K562 (cell line): ENCODE results near the gene ECHDC3. TPM values are rescaled to one million over a fixed set of nuclear protein-coding genes. Genes with fewer than 3 reads are reported as not detected.

Experiments
- KDM5B ChIP-seq: fragments of 200-600 bp; sonication (generic); IDR thresholded peaks from 2 replicates; pipeline ENCODE4 v1.6.1; 2012; ENCODE audit warnings: low read depth, mild to moderate bottlenecking, moderate library complexity, low read length, control low read depth, inconsistent platforms; ENCODE audit not compliant: insufficient replicate concordance
- MAZ ChIP-seq, 2 experiments: fragments of 450-650 bp in 1 of 2; sonication (generic) in 1 of 2; formaldehyde crosslinking; IDR thresholded peaks in 1 of 2; conservative IDR thresholded peaks in 1 of 2; 2 replicates each; pipeline versions ENCODE4 v1.4.0 to v1.5.0; 2020; ENCODE audit warnings: mild to moderate bottlenecking in 1 of 2, missing genetic modification reagents in 1 of 2
- YY1 ChIP-seq, 3 experiments: IDR thresholded peaks; 2 replicates each; pipeline ENCODE4 v1.6.1; 2011; ENCODE audit warnings: low read length in 2 of 3, mild to moderate bottlenecking in 2 of 3, moderate library complexity in 2 of 3, borderline replicate concordance in 1 of 3, control low read depth in 1 of 3, low read depth in 1 of 3; ENCODE audit not compliant: insufficient read depth in 3 of 3, insufficient replicate concordance in 2 of 3, control insufficient read depth in 1 of 3, insufficient read length in 1 of 3; ENCODE audit errors: extremely low read depth in 1 of 3
- polyA plus RNA-seq, 8 experiments: library from polyadenylated mRNA; depleted of rRNA in 4 of 8; stranded (reverse) in 5 of 8; unstranded in 3 of 8; fragments of >200 nt; fragmentation: Nextera tagmentation in 2 of 8; fragmentation: Illumina TruSeq in 1 of 8; extraction: Ambion mirVana in 2 of 8; extraction: Trizol in 1 of 8; gene quantifications; 2 replicates each; pipeline versions ENCODE4 v1.2.1 to v1.2.3, GENCODE V29; 2011 to 2014; ENCODE audit warnings: inconsistent platforms in 1 of 8, missing spikeins in 1 of 8
- total RNA-seq, 7 experiments: library from RNA; depleted of rRNA in 6 of 7; stranded (reverse); fragments of >200 nt in 6 of 7; fragmentation: Illumina TruSeq in 2 of 7; extraction: Trizol in 2 of 7; gene quantifications; 2 replicates each; pipeline versions ENCODE4 v1.2.1 to v1.2.3, GENCODE V29; 2011 to 2021; ENCODE audit warnings: low replicate concordance in 1 of 7
- TF ChIP-seq, protein P1 (sequence below): sonication (generic); formaldehyde crosslinking; IDR thresholded peaks from 2 replicates; pipeline ENCODE4 v1.8.0; 2023; ENCODE audit warnings: missing genetic modification reagents, mild to moderate bottlenecking, borderline replicate concordance

Gene ECHDC3
- total and polyA plus RNA-seq, 9 of the 15 experiments (the other 6 are each of a cell fraction or from before 2014, with no cell fraction given), result 0.53 to 21.9 (median 15.7) TPM

DNA sequence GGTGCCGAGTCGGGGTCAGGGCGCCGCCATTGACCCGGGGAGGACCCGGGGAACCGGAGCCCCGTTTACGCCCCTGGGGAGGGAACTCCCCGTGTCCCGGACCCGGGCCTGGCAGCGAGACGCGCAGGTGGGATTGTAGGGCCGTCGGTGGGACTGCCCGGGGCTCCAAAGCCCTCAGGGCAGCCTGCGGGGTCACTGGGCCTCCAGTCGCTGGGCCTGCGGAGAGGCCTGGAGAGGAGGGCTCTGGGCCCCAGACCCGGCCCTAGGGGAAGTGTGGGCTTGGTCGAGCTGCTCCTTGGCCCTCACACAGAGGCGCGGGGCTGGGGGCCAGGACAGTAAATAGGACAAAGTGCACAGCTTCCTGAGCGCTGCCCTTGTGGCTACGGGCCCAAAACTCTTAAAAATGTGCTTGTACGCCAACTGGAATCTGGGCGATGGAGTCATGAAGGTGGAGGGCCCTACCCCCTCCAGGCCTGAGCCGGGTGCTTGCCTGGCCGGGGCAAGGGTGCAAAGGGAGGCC, 657 bp downstream of the ECHDC3 start (continued):
- TF ChIP-seq, protein P1, sequence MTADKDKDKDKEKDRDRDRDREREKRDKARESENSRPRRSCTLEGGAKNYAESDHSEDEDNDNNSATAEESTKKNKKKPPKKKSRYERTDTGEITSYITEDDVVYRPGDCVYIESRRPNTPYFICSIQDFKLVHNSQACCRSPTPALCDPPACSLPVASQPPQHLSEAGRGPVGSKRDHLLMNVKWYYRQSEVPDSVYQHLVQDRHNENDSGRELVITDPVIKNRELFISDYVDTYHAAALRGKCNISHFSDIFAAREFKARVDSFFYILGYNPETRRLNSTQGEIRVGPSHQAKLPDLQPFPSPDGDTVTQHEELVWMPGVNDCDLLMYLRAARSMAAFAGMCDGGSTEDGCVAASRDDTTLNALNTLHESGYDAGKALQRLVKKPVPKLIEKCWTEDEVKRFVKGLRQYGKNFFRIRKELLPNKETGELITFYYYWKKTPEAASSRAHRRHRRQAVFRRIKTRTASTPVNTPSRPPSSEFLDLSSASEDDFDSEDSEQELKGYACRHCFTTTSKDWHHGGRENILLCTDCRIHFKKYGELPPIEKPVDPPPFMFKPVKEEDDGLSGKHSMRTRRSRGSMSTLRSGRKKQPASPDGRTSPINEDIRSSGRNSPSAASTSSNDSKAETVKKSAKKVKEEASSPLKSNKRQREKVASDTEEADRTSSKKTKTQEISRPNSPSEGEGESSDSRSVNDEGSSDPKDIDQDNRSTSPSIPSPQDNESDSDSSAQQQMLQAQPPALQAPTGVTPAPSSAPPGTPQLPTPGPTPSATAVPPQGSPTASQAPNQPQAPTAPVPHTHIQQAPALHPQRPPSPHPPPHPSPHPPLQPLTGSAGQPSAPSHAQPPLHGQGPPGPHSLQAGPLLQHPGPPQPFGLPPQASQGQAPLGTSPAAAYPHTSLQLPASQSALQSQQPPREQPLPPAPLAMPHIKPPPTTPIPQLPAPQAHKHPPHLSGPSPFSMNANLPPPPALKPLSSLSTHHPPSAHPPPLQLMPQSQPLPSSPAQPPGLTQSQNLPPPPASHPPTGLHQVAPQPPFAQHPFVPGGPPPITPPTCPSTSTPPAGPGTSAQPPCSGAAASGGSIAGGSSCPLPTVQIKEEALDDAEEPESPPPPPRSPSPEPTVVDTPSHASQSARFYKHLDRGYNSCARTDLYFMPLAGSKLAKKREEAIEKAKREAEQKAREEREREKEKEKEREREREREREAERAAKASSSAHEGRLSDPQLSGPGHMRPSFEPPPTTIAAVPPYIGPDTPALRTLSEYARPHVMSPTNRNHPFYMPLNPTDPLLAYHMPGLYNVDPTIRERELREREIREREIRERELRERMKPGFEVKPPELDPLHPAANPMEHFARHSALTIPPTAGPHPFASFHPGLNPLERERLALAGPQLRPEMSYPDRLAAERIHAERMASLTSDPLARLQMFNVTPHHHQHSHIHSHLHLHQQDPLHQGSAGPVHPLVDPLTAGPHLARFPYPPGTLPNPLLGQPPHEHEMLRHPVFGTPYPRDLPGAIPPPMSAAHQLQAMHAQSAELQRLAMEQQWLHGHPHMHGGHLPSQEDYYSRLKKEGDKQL, result peak; percentile 81; the same call in 1 of the 2 replicates
- TF ChIP-seq KDM5B (no peak), MAZ (CRISPR knock-in tag; conservative IDR thresholded peaks at IDR 0.05 in 1 of 2, IDR thresholded peaks at IDR 0.05 in 1 of 2) (0 out of 4 replicates have a peak, but pooled peaks have one; percentile 16 to 27), YY1 (IDR thresholded peaks at IDR 0.05; ENCODE audit: borderline replicate concordance in 1 of 3, control insufficient read depth in 1 of 3, extremely low read depth in 1 of 3, insufficient read depth in 3 of 3, insufficient read length in 1 of 3, insufficient replicate concordance in 2 of 3, low read depth in 1 of 3, low read length in 2 of 3) (peak in 1 of 3 experiments; percentile 71)
